ENCODE measurements around the gene STXBP3. TPM values are rescaled to one million over a fixed set of nuclear protein-coding genes. Genes with fewer than 3 reads are reported as not detected.
"Not testable (repeated sequence)": the region's sequence is repeated elsewhere in the genome, so short reads cannot be mapped to it uniquely, and the experiment has no call there.

The STXBP3 gene
- polyA plus RNA-seq, 12 donors, result 22.1 to 47.1 (median 35.4) TPM; not detected in 1

DNA sequence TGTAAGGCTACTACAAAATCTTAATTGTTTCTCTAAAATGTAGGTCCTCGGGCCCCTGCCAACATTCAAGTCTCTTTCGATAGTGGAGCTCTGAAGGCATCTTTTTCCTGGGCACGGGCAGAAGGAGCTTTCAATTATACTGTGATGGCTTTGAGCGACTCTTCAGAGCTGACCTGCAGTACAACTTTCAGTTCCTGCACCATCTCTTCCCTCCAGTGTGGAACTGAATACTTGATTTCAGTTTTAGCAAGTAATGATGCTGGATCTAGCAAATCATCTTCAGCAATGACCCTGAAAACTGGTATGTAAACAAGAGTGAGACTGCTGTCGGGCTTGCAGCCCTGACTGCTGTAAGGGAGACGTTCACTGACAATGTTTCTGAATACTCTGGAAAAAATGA lies 24.2 kb upstream of the STXBP3 start:
- no peak for DNase-seq

DNA sequence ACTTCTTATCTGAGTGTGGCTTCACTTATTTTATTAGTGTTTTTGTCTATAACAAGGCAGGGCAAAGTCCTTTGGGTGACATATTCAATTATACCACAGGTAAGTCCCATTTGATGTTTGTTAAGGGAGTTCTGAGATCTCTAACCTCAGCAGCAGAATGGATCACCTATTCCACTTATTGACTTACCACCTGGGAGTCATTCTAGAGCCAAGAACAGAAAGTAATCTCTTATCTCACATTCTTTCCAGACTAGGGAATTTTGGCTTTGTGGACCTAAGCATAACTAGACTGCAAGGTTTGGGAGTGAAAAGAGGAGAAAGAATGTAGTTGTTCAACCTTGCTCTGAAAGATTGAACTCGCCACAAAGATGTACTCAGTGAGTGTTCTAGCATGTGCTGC lies 20.6 kb upstream of the STXBP3 start:
- DNase-seq, result no peak

DNA sequence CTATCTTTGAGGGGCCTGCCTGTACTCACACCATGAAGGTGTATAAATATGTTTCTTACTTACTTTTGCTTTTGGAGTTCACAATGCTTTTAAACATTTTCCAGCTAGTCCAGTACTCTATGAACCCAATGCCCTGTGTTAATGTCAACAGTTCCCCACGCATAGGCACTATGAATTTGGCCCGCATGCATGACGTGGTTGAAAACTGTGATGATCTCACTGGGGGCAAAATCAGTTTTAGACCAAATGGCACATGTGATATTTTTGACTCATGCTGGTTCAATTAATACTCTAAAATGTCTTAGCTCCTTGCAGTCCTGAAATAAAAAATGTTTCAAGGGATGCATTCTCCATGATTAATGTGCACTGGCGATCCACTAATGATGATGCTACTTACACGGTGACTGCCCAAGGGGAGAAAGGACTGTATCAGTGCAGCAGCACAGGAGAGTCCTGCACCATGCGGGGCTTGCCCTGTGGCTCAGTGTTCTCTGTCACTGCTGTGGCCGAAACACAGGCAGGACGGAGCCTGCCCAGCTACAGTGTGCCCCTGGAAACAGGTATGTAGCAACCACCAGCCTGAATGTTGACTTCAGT lies 18.0 kb upstream of the STXBP3 start:
- DNase-seq, result no peak

GRCh38 chr1:108729481-108729880 lies 17.0 kb upstream of the STXBP3 start:
- no peak for DNase-seq

DNA sequence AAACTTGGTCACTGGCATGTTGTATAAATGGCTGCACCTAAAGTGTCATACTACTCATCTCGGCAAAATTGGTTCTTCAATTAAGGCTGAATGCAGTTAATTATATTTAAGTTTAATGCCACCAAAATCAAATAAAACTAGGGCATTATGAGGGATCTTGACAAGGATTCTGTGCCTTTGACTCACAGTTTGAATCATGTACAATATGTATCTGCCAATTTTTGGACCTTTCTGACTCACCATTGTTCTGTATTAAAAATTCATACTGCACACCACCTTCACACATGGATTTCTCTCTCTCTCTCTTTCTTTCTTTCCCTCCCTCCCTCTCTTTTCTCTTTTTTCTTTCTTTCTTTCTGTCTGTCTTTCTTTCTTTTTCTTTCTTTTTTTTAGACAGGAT lies 14.1 kb upstream of the STXBP3 start:
- no peak for DNase-seq

DNA sequence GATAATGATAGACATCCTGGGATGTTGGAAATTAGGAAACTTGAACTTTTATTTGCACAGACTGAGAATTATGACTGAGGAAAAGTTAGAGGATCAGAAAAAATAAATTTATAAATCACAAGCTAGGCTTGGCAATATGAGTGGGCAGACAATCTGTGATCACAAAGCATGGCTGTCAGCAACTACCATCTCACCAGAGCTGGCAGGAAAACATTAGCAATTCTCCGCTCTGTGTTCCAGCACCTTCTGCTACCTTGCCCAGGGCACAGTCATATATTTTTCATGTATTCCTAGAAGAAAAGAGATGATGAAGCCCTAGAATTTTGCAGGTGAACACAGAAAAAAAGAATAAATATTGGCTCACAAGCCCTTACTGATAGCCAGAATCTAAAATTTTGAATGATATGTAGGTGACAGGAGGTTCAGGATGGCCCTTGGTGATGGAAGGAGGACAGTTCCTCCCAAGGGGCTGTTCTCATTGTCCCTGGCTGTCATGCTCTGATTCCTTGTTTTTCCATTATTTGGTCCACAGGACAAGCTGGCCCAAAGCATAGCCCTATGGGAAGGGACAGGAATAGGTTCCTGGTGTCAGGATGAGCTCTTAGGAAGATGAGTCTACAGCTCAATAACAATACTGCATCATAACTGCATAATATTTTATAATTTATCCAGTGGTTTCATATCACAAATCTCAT lies 12.2 kb upstream of the STXBP3 start:
- DNase-seq, result no peak

DNA sequence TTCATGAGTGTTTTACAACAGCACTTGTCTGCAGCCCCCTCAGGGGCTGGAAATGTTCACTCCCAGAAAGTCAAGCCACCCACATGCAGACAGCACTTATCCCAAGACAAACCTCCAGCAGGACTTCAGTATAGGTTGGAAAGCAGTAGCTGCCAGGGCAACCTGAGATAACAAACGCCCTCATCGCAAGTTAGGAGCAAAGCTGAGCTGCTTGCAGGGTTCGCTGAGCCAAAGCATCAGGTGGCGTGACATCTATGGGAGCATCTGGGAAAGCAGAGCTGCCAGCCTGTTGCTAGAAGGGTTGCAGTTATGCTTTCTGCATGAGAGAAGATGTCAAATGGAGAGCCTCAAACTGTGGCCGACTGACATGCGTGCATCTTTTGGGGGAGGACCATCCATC lies 4.2 kb upstream of the STXBP3 start:
- no peak for DNase-seq

DNA sequence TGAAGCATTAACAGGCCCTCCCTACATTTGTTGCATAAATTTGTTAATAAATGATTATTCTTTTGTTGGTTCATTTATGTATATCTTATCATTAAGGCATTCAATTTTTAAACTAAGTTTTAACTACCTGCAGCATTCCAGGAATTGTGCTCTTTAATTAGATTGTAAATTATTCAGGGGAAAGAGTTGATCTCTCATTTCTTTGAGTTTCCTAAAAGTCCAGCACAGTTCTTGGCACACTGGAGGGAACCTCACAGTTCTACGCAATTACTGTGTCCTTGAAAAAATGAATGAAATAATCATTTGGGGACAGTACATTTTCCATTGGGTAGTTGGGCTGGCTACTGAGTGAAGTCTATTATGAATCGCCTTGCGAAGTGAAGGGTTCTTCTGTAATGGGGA lies 493 bp upstream of the STXBP3 start:
- no peak for DNase-seq

GRCh38 chr1:108747171-108747850 lies 837 bp downstream of the STXBP3 start:
- peak; percentile 86 for DNase-seq

GRCh38 chr1:108747898-108748297 lies 1.4 kb downstream of the STXBP3 start:
- DNase-seq, result no peak

GRCh38 chr1:108749081-108749480 lies 2.6 kb downstream of the STXBP3 start:
- DNase-seq, result no peak

GRCh38 chr1:108750476-108751181 lies 4.2 kb downstream of the STXBP3 start:
- no peak for DNase-seq

- no peak for DNase-seq
These were observed 6.9 kb downstream of the STXBP3 start for GRCh38 chr1:108753363-108753762.

- no peak for DNase-seq
These were observed 12.3 kb downstream of the STXBP3 start for GRCh38 chr1:108758796-108759195.

- no peak for DNase-seq
These were observed 20.6 kb downstream of the STXBP3 start for GRCh38 chr1:108767115-108767514.

DNA sequence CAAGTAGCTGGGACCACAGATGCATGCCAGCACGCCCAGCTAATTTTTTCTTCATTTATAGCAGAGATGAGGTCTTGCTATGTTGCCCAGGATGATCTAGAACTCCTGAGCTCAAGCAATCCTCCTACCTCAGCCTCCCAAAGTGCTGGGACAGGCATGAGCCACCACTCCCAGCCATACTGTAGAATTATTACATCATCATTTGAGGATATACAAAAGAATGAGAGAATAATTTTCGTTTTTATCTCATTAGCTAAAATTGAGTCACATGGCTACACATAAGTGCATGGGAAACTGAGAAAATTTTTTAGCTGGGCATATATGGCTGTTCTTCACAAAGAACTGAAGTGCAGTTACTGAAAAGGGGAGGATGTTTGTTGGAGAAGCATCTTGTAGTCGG lies 21.2 kb downstream of the STXBP3 start:
- DNase-seq, result no peak

DNA sequence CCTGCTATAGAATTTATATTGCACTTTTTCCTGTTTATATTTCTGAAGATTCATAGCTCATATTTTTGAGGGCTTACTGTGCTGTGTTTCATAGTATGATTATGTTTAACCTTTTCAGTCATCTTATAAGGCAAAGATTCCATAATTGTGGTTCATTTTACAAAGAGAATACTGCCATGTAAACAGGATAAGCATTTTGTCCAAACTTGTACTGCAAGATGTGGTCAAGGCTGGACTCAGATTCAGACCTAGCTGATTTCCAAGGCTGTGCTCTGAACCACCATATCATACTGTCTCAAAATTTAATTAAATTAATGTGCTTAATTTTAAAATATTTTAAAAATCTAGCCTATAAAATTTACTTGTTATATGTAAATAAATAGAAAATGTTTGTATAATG lies 31.4 kb downstream of the STXBP3 start:
- no peak for DNase-seq

GRCh38 chr1:108779455-108779854 lies 33.0 kb downstream of the STXBP3 start:
- DNase-seq, result no peak

- no peak for DNase-seq
These were observed 34.6 kb downstream of the STXBP3 start for GRCh38 chr1:108780937-108781574.

GRCh38 chr1:108781575-108781944 lies 35.1 kb downstream of the STXBP3 start:
- DNase-seq, result not testable (repeated sequence)

- no peak for DNase-seq
These were observed 38.8 kb downstream of the STXBP3 start for GRCh38 chr1:108785264-108785663.

- no peak for DNase-seq
These were observed 39.4 kb downstream of the STXBP3 start for GRCh38 chr1:108785880-108786279.

All from muscle of arm (tissue), 12 donors.